Muscle of back (tissue), 11 donors: ENCODE measurements around the gene PGS1. TPM values are rescaled to one million over a fixed set of nuclear protein-coding genes. Genes with fewer than 3 reads are reported as not detected.

Experiments used
- DNase-seq, 3 donors: peaks; one replicate each; pipeline versions ENCODE4 v3.0.0 to v3.0.0-alpha.2; 2013
- polyA plus RNA-seq, 10 donors: library from polyadenylated mRNA; unstranded; fragments of 120-200 nt; gene quantifications; one replicate each; pipeline ENCODE4 v1.2.1, GENCODE V29; 2013; ENCODE audit not compliant: insufficient read length in 10 of 10

PGS1 gene
- polyA plus RNA-seq, 10 donors: 17.2 to 30.6 (median 23.7) TPM

- no peak for DNase-seq
Measured at GRCh38 chr17:78406396-78406795, 27.9 kb downstream of the PGS1 start.

GRCh38 chr17:78406920-78407319 lies 28.5 kb downstream of the PGS1 start:
- DNase-seq: no peak

- DNase-seq: no peak
Measured at GRCh38 chr17:78407387-78408000, 29.0 kb downstream of the PGS1 start.

GRCh38 chr17:78408476-78409050 lies 30.1 kb downstream of the PGS1 start:
- no peak for DNase-seq

- no peak for DNase-seq
Measured at GRCh38 chr17:78409191-78409928, 30.9 kb downstream of the PGS1 start.

- no peak for DNase-seq
Measured at GRCh38 chr17:78411241-78411857, 32.9 kb downstream of the PGS1 start.

GRCh38 chr17:78412403-78412802 lies 34.0 kb downstream of the PGS1 start:
- no peak for DNase-seq

GRCh38 chr17:78414178-78415162 lies 36.0 kb downstream of the PGS1 start:
- no peak for DNase-seq

- DNase-seq: no peak
Measured at GRCh38 chr17:78415821-78416711, 37.6 kb downstream of the PGS1 start.

- DNase-seq: peak in 2 of 3 donors; percentile 48 to 72
Measured at GRCh38 chr17:78416791-78417530, 38.5 kb downstream of the PGS1 start.

GRCh38 chr17:78417531-78417909 lies 39.1 kb downstream of the PGS1 start:
- no peak for DNase-seq

- DNase-seq: no peak
Measured at GRCh38 chr17:78418326-78419026, 40.0 kb downstream of the PGS1 start.

GRCh38 chr17:78419970-78420815 lies 41.7 kb downstream of the PGS1 start:
- no peak for DNase-seq

- DNase-seq: no peak
Measured at GRCh38 chr17:78421084-78421533, 42.7 kb downstream of the PGS1 start.

- DNase-seq: peak; percentile 49 to 80 (median 79)
Measured at GRCh38 chr17:78421534-78422266, 43.3 kb downstream of the PGS1 start.

- DNase-seq: no peak
Measured at GRCh38 chr17:78422267-78422605, 43.8 kb downstream of the PGS1 start.

- DNase-seq: no peak
Measured at GRCh38 chr17:78422872-78423588, 44.6 kb downstream of the PGS1 start.
